Thyroid gland (tissue), 4 donors: ENCODE measurements around the gene OTUD6A. TPM values are rescaled to one million over a fixed set of nuclear protein-coding genes. Genes with fewer than 3 reads are reported as not detected.

Source experiments
- DNase-seq, 2 donors: peaks; one replicate each; pipeline ENCODE4 v3.0.0-alpha.2; 2019
- H3K27ac ChIP-seq, 3 donors: fragments of 200-600 bp; sonication (generic); 1 replicate in 2 of 3; 2 replicates in 1 of 3; pipeline ENCODE4 v1.5.1; 2016 to 2019; ENCODE audit warnings: mild to moderate bottlenecking in 1 of 3, moderate library complexity in 1 of 3
- H3K27me3 ChIP-seq: fragments of 200-600 bp; sonication (generic); one replicate; pipeline ENCODE4 v1.5.1; 2019
- H3K36me3 ChIP-seq, 2 donors: fragments of 200-600 bp; sonication (generic); one replicate each; pipeline ENCODE4 v1.5.1; 2016 to 2019
- H3K4me1 ChIP-seq, 2 donors: fragments of 200-600 bp; sonication (generic); one replicate each; pipeline ENCODE4 v1.5.1; 2017 to 2019
- H3K4me3 ChIP-seq, 3 donors: fragments of 200-600 bp; sonication (generic); replicated peaks in 1 of 3; 1 replicate in 2 of 3; 2 replicates in 1 of 3; pipeline ENCODE4 v1.5.1; 2016; ENCODE audit warnings: mild to moderate bottlenecking in 1 of 3
- H3K9me3 ChIP-seq: fragments of 200-600 bp; sonication (generic); one replicate; pipeline ENCODE4 v1.5.1; 2017
- POLR2A ChIP-seq, 2 donors: fragments of 450-650 bp; IDR thresholded peaks; one replicate each; pipeline ENCODE4 v1.6.1; 2017; ENCODE audit warnings: antibody characterized with exemption in 2 of 2, mild to moderate bottlenecking in 2 of 2, moderate library complexity in 1 of 2
- WGBS, 2 donors: methylation state at CpG; one replicate each; pipeline ENCODE4 v1.1.5; 2017; 5-methylcytosine and 5-hydroxymethylcytosine counted together
- intact Hi-C: fragments of 100-400 bp; cut with DNase I; formaldehyde crosslinking; loops from one replicate; pipeline ENCODE4 v1.15.1; 2023
- total RNA-seq, 4 donors: library from RNA; depleted of rRNA; stranded (reverse); fragments of >200 nt; gene quantifications; one replicate each; pipeline ENCODE4 v1.2.3, GENCODE V29; 2016
- TF ChIP-seq, protein P1 (sequence below), 6 experiments: fragments of 200-600 bp in 3 of 6; fragments of 450-650 bp in 3 of 6; sonication (generic) in 3 of 6; IDR thresholded peaks; one replicate each; pipeline ENCODE4 v1.5.1; 2016 to 2019; ENCODE audit warnings: antibody characterized with exemption in 6 of 6, mild to moderate bottlenecking in 2 of 6, inconsistent platforms in 1 of 6, moderate library complexity in 1 of 6

OTUD6A gene
- total RNA-seq, 4 donors from 2014 or later = not detected

DNA sequence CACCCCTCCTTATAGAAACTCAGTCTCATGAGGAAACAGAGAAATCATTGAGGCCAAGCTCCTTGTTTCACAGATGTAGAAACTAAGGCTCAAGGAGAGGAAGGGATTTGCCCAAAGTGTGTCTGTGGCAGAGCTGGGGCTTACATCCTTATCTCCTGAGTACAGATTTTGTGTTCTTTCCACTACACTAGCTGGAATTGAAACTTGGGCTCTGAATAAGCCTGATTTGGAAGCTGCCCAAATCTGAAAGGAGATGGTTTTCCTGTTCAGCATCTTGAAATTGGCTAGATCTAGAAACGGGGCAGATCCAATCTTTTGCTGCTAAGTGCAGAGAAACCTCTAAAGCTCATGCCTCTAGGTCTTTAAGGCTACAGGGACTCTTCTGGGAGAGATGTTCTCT lies 36.8 kb upstream of the OTUD6A start:
- Histone ChIP-seq H3K36me3 (no peaks in the 10 kb centered on the region), H3K4me3 (no peak overlapping the region), H3K27me3 (no peaks in the 10 kb centered on the region), H3K4me1 (no peaks in the 10 kb centered on the region), H3K27ac (no peak overlapping the region), H3K9me3 (no peaks in the 10 kb centered on the region)
- no peak for TF ChIP-seq POLR2A (IDR thresholded peaks at IDR 0.05)
- TF ChIP-seq, protein P1, sequence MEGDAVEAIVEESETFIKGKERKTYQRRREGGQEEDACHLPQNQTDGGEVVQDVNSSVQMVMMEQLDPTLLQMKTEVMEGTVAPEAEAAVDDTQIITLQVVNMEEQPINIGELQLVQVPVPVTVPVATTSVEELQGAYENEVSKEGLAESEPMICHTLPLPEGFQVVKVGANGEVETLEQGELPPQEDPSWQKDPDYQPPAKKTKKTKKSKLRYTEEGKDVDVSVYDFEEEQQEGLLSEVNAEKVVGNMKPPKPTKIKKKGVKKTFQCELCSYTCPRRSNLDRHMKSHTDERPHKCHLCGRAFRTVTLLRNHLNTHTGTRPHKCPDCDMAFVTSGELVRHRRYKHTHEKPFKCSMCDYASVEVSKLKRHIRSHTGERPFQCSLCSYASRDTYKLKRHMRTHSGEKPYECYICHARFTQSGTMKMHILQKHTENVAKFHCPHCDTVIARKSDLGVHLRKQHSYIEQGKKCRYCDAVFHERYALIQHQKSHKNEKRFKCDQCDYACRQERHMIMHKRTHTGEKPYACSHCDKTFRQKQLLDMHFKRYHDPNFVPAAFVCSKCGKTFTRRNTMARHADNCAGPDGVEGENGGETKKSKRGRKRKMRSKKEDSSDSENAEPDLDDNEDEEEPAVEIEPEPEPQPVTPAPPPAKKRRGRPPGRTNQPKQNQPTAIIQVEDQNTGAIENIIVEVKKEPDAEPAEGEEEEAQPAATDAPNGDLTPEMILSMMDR (IDR thresholded peaks at IDR 0.05) = no peak
- no peak for DNase-seq
- 0 to 29% methylated on average over 1 of the region's 1 CpG for WGBS, 2 donors
- intact Hi-C loops = no loop called here

DNA sequence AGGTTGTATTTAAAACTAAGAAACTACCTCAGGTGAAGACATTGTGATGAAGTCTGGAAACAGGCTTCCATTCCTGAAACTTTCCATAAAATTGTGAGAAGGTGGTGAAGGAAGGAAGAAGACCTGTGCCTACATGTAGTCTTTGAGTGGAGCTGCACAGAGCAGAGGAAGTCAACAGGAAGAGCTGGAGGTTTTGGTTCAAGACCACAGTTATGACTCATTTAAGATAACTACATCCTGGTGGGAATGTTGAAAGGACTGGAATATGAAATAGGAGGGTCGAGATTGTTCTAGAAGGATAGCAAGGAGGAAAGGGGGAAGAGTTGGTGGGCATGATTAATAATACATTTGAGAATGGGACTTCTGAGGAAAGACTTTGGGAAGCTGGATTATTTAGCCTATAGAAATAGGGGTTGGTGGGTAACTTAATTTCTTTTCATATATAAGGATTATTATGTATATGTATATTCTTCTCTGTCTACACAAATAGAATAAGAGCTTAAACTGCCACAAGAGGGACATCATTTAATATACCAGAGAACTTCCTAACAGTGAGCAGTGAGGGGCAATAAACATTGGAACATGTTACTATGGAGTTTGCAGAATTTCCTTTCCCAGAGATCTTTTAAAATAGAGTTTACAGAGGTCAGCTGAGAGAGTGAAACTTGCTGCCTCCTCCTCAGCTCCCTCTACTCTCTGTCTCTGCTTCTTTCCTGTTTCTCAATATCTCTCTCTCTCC lies 36.0 kb upstream of the OTUD6A start:
- Histone ChIP-seq H3K9me3 (no peaks in the 10 kb centered on the region), H3K27ac (no peak overlapping the region), H3K27me3 (no peaks in the 10 kb centered on the region), H3K4me1 (no peaks in the 10 kb centered on the region), H3K4me3 (no peak overlapping the region), H3K36me3 (no peaks in the 10 kb centered on the region)
- 64 to 74% methylated on average over 1 of the region's 1 CpG for WGBS, 2 donors
- TF ChIP-seq, protein P1 (IDR thresholded peaks at IDR 0.05) = no peak
- no peak for TF ChIP-seq POLR2A (IDR thresholded peaks at IDR 0.05)
- DNase-seq = no peak
- intact Hi-C loops = no loop called here

DNA sequence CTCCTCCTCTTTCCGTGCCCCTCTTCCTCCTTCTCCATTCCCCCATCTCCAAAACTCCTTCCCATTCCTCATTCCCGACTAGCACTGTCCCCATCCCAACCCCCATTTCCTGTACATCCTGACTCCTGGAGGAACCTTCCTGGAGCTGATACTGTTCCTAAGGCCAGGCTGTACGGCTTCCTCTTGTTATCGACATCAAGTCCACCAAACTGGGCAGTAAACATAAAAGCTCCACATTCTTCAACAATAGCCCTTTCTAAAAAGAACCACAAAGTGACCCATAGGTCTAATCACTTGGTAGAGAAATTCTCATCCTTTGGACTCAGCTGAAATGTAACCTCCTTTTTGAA lies 35.4 kb upstream of the OTUD6A start:
- H3K4me3 ChIP-seq = no peak overlapping the region
- no peaks in the 10 kb centered on the region for H3K36me3 ChIP-seq
- H3K4me1 ChIP-seq = no peaks in the 10 kb centered on the region
- H3K9me3 ChIP-seq = no peaks in the 10 kb centered on the region
- TF ChIP-seq, protein P1 (IDR thresholded peaks at IDR 0.05) = no peak
- no peak for TF ChIP-seq POLR2A (IDR thresholded peaks at IDR 0.05)
- no peak for DNase-seq
- H3K27me3 ChIP-seq = no peaks in the 10 kb centered on the region
- intact Hi-C loops = no loop called here
- no peak overlapping the region for H3K27ac ChIP-seq
- 72 to 76% methylated on average over 4 of the region's 4 CpGs for WGBS, 2 donors

DNA sequence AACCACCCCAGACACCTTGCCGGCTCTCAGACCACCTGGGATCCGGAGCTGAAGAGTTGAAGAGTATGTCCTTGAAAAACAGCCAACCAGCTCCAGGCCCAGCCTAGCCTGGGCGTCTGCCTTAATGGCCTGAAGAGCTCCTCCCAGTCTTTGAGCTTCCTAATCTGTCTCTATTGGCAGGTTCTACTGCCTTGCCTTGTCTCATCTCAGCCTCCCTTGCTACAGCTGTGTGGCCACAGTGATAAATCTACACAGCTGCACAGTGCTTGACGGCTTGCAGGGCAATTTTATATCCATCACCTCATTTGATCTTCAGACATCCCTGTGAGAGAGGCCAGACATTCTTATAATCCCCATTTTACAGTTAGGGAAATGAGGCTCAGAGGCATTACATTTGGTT lies 32.4 kb upstream of the OTUD6A start:
- H3K36me3 ChIP-seq = no peaks in the 10 kb centered on the region
- WGBS, 2 donors = 79 to 100% methylated on average over 1 to 4 of the region's 4 CpGs
- H3K4me1 ChIP-seq = no peaks in the 10 kb centered on the region
- H3K4me3 ChIP-seq = no peak overlapping the region
- no peak for DNase-seq
- intact Hi-C loops = loop anchor here (10.0 kb wide), 1 partner anchor 65 kb away; no protein-coding TSS in a partner anchor
- no peak for TF ChIP-seq POLR2A (IDR thresholded peaks at IDR 0.05)
- TF ChIP-seq, protein P1 (IDR thresholded peaks at IDR 0.05) = no peak
- H3K9me3 ChIP-seq = no peaks in the 10 kb centered on the region
- no peaks in the 10 kb centered on the region for H3K27me3 ChIP-seq
- H3K27ac ChIP-seq = no peak overlapping the region

DNA sequence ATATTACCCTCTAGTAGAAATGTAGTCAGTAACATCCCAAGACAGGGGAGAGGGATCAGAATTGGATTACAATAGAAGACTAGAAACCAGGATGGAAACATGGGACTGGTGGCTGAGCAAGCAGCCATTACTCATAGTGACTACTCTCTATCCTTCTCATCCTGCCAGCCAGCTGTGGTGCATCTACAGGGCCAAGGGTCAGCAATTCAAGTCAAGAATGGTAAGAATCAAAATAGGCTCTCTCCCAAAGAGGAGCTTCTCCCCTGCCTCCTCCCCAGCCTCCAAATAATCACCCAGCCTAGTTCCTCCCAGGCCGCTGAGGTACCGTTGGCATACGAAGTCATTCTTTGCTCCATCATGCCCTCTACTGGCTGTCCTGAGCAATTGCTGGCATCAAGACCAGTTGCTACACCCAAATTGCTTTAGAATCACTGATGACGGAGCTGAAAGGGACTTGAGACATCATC lies 31.9 kb upstream of the OTUD6A start:
- peak in 1 of 2 donors; percentile 29 for DNase-seq
- TF ChIP-seq POLR2A (IDR thresholded peaks at IDR 0.05) = no peak
- TF ChIP-seq, protein P1 (IDR thresholded peaks at IDR 0.05) = peak; percentile 25 to 62 (median 52)
- WGBS, 2 donors = 18% methylated on average over 3 to 4 of the region's 4 CpGs
- no peak overlapping the region for H3K27ac ChIP-seq
- H3K27me3 ChIP-seq = no peaks in the 10 kb centered on the region
- no peak overlapping the region for H3K4me3 ChIP-seq
- H3K36me3 ChIP-seq = no peaks in the 10 kb centered on the region
- H3K9me3 ChIP-seq = no peaks in the 10 kb centered on the region
- no peaks in the 10 kb centered on the region for H3K4me1 ChIP-seq
- intact Hi-C loops = loop anchor here (10.0 kb wide), 1 partner anchor 64 kb away; no protein-coding TSS in a partner anchor
